OCI-LY1 (cell line): ENCODE measurements around the gene RELA.

ENCODE experiments used
- H2AFZ ChIP-seq: fragments of 200-600 bp; sonication (generic), shearing (Covaris generic); 2 replicates; pipeline ENCODE4 v1.6.0; 2014; ENCODE audit warnings: antibody characterized with exemption, mild to moderate bottlenecking, low read length
- H3F3A ChIP-seq: fragments of 200-600 bp; sonication (generic), shearing (Covaris generic); 2 replicates; pipeline ENCODE4 v1.6.0; 2014; ENCODE audit warnings: mild to moderate bottlenecking, antibody characterized with exemption, low read length, moderate library complexity; ENCODE audit not compliant: insufficient read depth
- H3K27ac ChIP-seq: fragments of 200-600 bp; sonication (generic); 2 replicates; pipeline ENCODE4 v1.5.1; 2014; ENCODE audit warnings: low read length, mixed run types, mild to moderate bottlenecking, low read depth; ENCODE audit not compliant: poor library complexity, severe bottlenecking
- H3K27me3 ChIP-seq: fragments of 200-600 bp; sonication (generic); 2 replicates; pipeline ENCODE4 v1.6.0; 2014; ENCODE audit warnings: antibody characterized with exemption, mild to moderate bottlenecking, low read length, moderate library complexity; ENCODE audit not compliant: insufficient read depth
- H3K36me3 ChIP-seq: fragments of 200-600 bp; sonication (generic); 2 replicates; pipeline ENCODE4 v1.6.1; 2014; ENCODE audit warnings: mild to moderate bottlenecking, antibody characterized with exemption, low read length, moderate library complexity, mixed read lengths; ENCODE audit not compliant: insufficient read depth
- H3K4me1 ChIP-seq: fragments of 200-600 bp; sonication (generic); 2 replicates; pipeline ENCODE4 v1.5.1; 2014; ENCODE audit warnings: mild to moderate bottlenecking, low read length, moderate library complexity; ENCODE audit not compliant: insufficient read depth, severe bottlenecking
- H3K4me2 ChIP-seq: fragments of 200-600 bp; sonication (generic), shearing (Covaris generic); 2 replicates; pipeline ENCODE4 v1.6.1; 2014; ENCODE audit warnings: low read length
- H3K4me3 ChIP-seq: fragments of 200-600 bp; sonication (generic); 2 replicates; pipeline ENCODE4 v1.5.1; 2014; ENCODE audit warnings: low read length, low read depth, mild to moderate bottlenecking, mixed read lengths; ENCODE audit not compliant: poor library complexity, severe bottlenecking
- H3K79me2 ChIP-seq: fragments of 200-600 bp; shearing (Covaris generic); 2 replicates; pipeline ENCODE4 v1.6.1; 2016; ENCODE audit warnings: mixed run types, low read length, mixed read lengths; ENCODE audit not compliant: insufficient read depth
- H3K9ac ChIP-seq: fragments of 200-600 bp; sonication (generic), shearing (Covaris generic); 2 replicates; pipeline ENCODE4 v1.6.1; 2014; ENCODE audit warnings: mild to moderate bottlenecking, low read length, mixed read lengths
- H3K9me2 ChIP-seq: fragments of 200-600 bp; sonication (generic), shearing (Covaris generic); 2 replicates; pipeline ENCODE4 v1.6.1; 2014; ENCODE audit warnings: low read depth, mild to moderate bottlenecking, low read length, mixed read lengths
- H3K9me3 ChIP-seq: fragments of 200-600 bp; shearing (Covaris generic); 2 replicates; pipeline ENCODE4 v1.6.1; 2014; ENCODE audit warnings: low read length, mixed read lengths
- H4K20me1 ChIP-seq: fragments of 200-600 bp; sonication (generic), shearing (Covaris generic); 2 replicates; pipeline ENCODE4 v1.6.0; 2016; ENCODE audit warnings: mild to moderate bottlenecking, low read length; ENCODE audit not compliant: insufficient read depth
- EZH2 ChIP-seq: fragments of 200-600 bp; sonication (generic), shearing (Covaris generic); IDR thresholded peaks from 2 replicates; pipeline ENCODE4 v1.8.0; 2017; ENCODE audit warnings: borderline replicate concordance, mixed run types, mild to moderate bottlenecking, antibody characterized with exemption, low read length, moderate library complexity, mixed read lengths
- TF ChIP-seq, protein P1 (sequence below): fragments of 200-600 bp; sonication (generic), shearing (Covaris generic); IDR thresholded peaks from 2 replicates; pipeline ENCODE4 v1.5.1; 2017; ENCODE audit warnings: mild to moderate bottlenecking, antibody characterized with exemption, low read length, moderate library complexity, mixed read lengths

RELA gene

DNA sequence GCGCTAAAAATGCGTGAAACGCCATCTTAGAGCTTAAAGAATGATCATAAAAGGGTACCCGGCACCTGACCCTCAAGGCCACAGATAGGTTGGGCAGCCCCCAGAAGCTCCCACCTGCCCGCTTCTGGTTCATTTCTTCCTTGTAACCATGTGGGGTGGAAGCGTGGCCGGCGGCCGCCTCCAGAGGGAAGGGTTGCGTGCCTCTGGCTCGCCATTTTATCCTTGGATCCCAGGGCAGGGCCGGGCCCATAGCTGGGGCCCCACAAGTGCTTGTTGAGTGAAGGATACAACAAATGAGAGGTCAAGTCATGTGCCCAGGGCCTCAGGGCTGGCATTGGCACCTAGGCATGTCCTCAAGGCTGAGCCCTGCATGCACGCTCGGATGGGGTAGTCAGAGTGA lies 41.3 kb downstream of the RELA start:
- Histone ChIP-seq H4K20me1 (no peaks in the 10 kb centered on the region), H3K9ac (no peak overlapping the region)

DNA sequence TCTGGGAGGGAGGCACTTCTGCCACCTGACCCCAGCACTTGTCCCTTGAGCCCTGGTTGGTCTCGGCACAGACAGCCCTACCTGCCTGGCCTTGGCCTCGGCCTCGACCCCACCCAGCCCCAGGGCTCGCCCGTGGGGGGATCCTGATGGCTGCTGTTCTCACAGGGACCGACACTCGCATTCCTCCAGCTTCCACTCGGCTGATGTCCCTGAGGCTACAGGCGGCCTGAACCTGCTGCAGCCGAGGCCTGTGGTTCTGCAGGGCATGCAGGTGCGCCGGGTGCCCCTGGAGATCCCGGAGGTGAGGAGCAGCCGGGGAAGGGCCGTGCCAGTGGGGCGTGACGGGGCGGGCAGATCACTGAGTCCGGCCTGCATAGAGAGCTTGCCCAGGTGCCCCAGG lies 42.0 kb downstream of the RELA start:
- no peaks in the 10 kb centered on the region for H3K9me2 ChIP-seq
- H3K27ac ChIP-seq = no peak overlapping the region
- H3K9me3 ChIP-seq = no peaks in the 10 kb centered on the region
- no peak overlapping the region for H3K9ac ChIP-seq
- TF ChIP-seq, protein P1, sequence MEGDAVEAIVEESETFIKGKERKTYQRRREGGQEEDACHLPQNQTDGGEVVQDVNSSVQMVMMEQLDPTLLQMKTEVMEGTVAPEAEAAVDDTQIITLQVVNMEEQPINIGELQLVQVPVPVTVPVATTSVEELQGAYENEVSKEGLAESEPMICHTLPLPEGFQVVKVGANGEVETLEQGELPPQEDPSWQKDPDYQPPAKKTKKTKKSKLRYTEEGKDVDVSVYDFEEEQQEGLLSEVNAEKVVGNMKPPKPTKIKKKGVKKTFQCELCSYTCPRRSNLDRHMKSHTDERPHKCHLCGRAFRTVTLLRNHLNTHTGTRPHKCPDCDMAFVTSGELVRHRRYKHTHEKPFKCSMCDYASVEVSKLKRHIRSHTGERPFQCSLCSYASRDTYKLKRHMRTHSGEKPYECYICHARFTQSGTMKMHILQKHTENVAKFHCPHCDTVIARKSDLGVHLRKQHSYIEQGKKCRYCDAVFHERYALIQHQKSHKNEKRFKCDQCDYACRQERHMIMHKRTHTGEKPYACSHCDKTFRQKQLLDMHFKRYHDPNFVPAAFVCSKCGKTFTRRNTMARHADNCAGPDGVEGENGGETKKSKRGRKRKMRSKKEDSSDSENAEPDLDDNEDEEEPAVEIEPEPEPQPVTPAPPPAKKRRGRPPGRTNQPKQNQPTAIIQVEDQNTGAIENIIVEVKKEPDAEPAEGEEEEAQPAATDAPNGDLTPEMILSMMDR = no peak
- no peak for TF ChIP-seq EZH2
- no peak overlapping the region for H3K4me2 ChIP-seq
- H3K4me1 ChIP-seq = peaks cover 35% of the 10 kb centered on the region
- no peaks in the 10 kb centered on the region for H3F3A ChIP-seq
- no peak overlapping the region for H3K4me3 ChIP-seq
- no peaks in the 10 kb centered on the region for H4K20me1 ChIP-seq
- no peak overlapping the region for H2AFZ ChIP-seq
- no peaks in the 10 kb centered on the region for H3K27me3 ChIP-seq
- H3K79me2 ChIP-seq = peaks cover 9% of the 10 kb centered on the region; the same call in 1 of the 2 replicates
- H3K36me3 ChIP-seq = peaks cover 81% of the 10 kb centered on the region

More for the DNA sequence above, 41.3 kb downstream of the RELA start:
- Histone ChIP-seq H2AFZ (no peak overlapping the region), H3K36me3 (peaks cover 89% of the 10 kb centered on the region), H3F3A (no peaks in the 10 kb centered on the region), H3K4me1 (peaks cover 32% of the 10 kb centered on the region), H3K9me2 (no peaks in the 10 kb centered on the region), H3K27me3 (no peaks in the 10 kb centered on the region), H3K4me2 (no peak overlapping the region), H3K4me3 (no peak overlapping the region), H3K27ac (no peak overlapping the region), H3K9me3 (no peaks in the 10 kb centered on the region), H3K79me2 (peaks cover 6% of the 10 kb centered on the region; the same call in 1 of the 2 replicates)
- TF ChIP-seq, protein P1 = no peak
- TF ChIP-seq EZH2 = no peak

DNA sequence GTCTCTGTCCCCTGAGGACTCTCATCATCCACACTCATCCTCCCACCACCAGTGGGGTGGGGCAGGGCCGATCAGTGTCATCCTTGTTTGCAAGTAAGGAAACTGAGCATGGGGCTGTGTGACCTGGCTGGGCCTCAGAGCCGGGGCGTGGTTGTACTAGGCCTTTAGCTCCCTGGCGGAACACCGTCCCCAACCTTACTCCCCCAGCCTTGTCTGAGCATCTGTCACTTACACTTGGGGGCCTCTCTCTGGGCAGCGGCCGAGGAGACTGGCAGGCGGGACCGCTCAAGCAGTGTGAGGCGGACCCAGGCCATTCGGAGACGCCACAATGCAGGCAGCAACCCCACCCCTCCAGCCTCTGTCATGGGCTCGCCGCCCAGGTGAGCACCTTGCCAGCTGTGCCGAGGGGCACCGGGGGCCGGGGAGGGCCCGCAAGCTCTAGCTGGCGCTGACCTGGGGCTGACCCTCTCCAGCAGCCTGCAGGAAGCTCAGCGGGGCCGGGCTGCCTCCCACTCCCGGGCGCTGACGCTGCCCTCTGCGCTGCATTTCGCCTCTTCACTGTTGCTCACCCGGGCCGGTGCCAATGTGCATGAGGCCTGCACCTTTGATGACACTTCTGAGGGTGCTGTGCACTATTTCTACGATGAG lies 43.3 kb downstream of the RELA start:
- Histone ChIP-seq H3K4me3 (no peak overlapping the region), H3K27ac (peak overlapping the region; percentile 46), H3K4me2 (no peak overlapping the region), H3K9me3 (no peaks in the 10 kb centered on the region), H4K20me1 (no peaks in the 10 kb centered on the region), H3K4me1 (peaks cover 35% of the 10 kb centered on the region), H3K9ac (no peak overlapping the region), H3K79me2 (peaks cover 9% of the 10 kb centered on the region; the same call in 1 of the 2 replicates), H3F3A (no peaks in the 10 kb centered on the region), H3K27me3 (no peaks in the 10 kb centered on the region), H3K36me3 (peaks cover 70% of the 10 kb centered on the region), H3K9me2 (no peaks in the 10 kb centered on the region), H2AFZ (no peak overlapping the region)
- TF ChIP-seq, protein P1 = no peak
- no peak for TF ChIP-seq EZH2
